Activated naive CD4-positive, alpha-beta T cell treated with anti-CD3 and anti-CD28 coated beads, Interleukin-2, amount 10 ng/mL, durations not matched to agents 7 days and 5 days (primary cell): ENCODE data around the gene CPSF7.
A peak's percentile ranks its signal among the peaks of the same experiment; 100 is the strongest.
"Not testable (repeated sequence)": the region's sequence is repeated elsewhere in the genome, so short reads cannot be mapped to it uniquely, and the experiment has no call there.

Source experiments
- CTCF ChIA-PET: fragments of 350-600 bp; sonication (Branson Sonifier 250); formaldehyde crosslinking; loops from one replicate; lab custom pipeline; 2021; ENCODE audit warnings: antibody characterized with exemption; lab: Charles Lee
- DNase-seq: peaks from one replicate; pipeline ENCODE4 v3.0.0-alpha.2; 2020
- H3K27ac Mint-ChIP-seq: one replicate; pipeline ENCODE4 v1.8.0; 2021; ENCODE audit warnings: mild to moderate bottlenecking, moderate library complexity, mixed read lengths
- H3K27me3 Mint-ChIP-seq: one replicate; pipeline ENCODE4 v1.8.0; 2021; ENCODE audit warnings: mild to moderate bottlenecking, mixed read lengths
- H3K36me3 Mint-ChIP-seq: one replicate; pipeline ENCODE4 v1.8.0; 2021; ENCODE audit warnings: mixed read lengths
- H3K4me1 Mint-ChIP-seq: one replicate; pipeline ENCODE4 v1.8.0; 2021; ENCODE audit warnings: mixed read lengths
- H3K4me3 Mint-ChIP-seq: one replicate; pipeline ENCODE4 v1.8.0; 2021; ENCODE audit warnings: mild to moderate bottlenecking, moderate library complexity, mixed read lengths
- H3K9me3 Mint-ChIP-seq: one replicate; pipeline ENCODE4 v1.8.0; 2021; ENCODE audit warnings: mixed read lengths

Gene CPSF7

GRCh38 chr11:61429691-61430582 lies at the start of gene CPSF7, which contains the start of gene SDHAF2:
Gene CPSF7, minus strand, starts transcription at chr11:61429975. Its CDS starts 740 bp downstream, at chr11:61429235.
Gene SDHAF2, plus strand, starts transcription at chr11:61430124. Its CDS starts 23 bp downstream, at chr11:61430147.
- H3K27ac Mint-ChIP-seq = peak within 1 kb of the TSS; percentile 97
- H3K27me3 Mint-ChIP-seq = no peaks in the 10 kb centered on the region

GRCh38 chr11:61477727-61478148 lies 48.0 kb upstream of the CPSF7 start:
- no peaks in the 10 kb centered on the region for H3K36me3 Mint-ChIP-seq
- peaks cover 7% of the 10 kb centered on the region for H3K4me1 Mint-ChIP-seq
- no peak overlapping the region for H3K4me3 Mint-ChIP-seq
- CTCF ChIA-PET = interaction anchor here (0.8 to 9.2 kb wide), 17 partner anchors 8 to 426 kb away, joined by 3 to 141 read pairs (median 4); no protein-coding TSS in a partner anchor
- no peak overlapping the region for H3K27ac Mint-ChIP-seq
- H3K9me3 Mint-ChIP-seq = no peaks in the 10 kb centered on the region
- peak; percentile 68 for DNase-seq
- peaks cover 3% of the 10 kb centered on the region for H3K27me3 Mint-ChIP-seq

More at GRCh38 chr11:61429691-61430582, at the start of gene CPSF7, which contains the start of gene SDHAF2:
- peaks cover 51% of the 10 kb centered on the region for H3K36me3 Mint-ChIP-seq
- DNase-seq = peak; percentile 98
- CTCF ChIA-PET = interaction anchor here (0.8 to 2.0 kb wide), 7 partner anchors 11 to 96 kb away, joined by 3 to 8 read pairs (median 5); no protein-coding TSS in a partner anchor
- H3K9me3 Mint-ChIP-seq = no peaks in the 10 kb centered on the region
- peaks cover 64% of the 10 kb centered on the region for H3K4me1 Mint-ChIP-seq
- H3K4me3 Mint-ChIP-seq = peak within 1 kb of the TSS; percentile 89

GRCh38 chr11:61477126-61477525 lies 47.4 kb upstream of the CPSF7 start:
- Mint-ChIP-seq H3K27me3 (peaks cover 3% of the 10 kb centered on the region), H3K27ac (no peak overlapping the region), H3K4me1 (peaks cover 7% of the 10 kb centered on the region), H3K9me3 (no peaks in the 10 kb centered on the region), H3K36me3 (no peaks in the 10 kb centered on the region), H3K4me3 (no peak overlapping the region)
- DNase-seq = no peak
- CTCF ChIA-PET = interaction anchor here (0.7 to 9.2 kb wide), 10 partner anchors 8 to 161 kb away, joined by 3 to 141 read pairs (median 6); no protein-coding TSS in a partner anchor

- no peak overlapping the region for H3K27ac Mint-ChIP-seq
- no peak for DNase-seq
- CTCF ChIA-PET = interaction anchor here (0.8 to 9.2 kb wide), 8 partner anchors 8 to 163 kb away, joined by 3 to 141 read pairs (median 6); no protein-coding TSS in a partner anchor
These were observed 46.6 kb upstream of the CPSF7 start for GRCh38 chr11:61476371-61476770.

GRCh38 chr11:61475433-61475832 lies 45.7 kb upstream of the CPSF7 start:
- no peaks in the 10 kb centered on the region for H3K27me3 Mint-ChIP-seq

More at GRCh38 chr11:61476371-61476770, 46.6 kb upstream of the CPSF7 start:
- no peak overlapping the region for H3K4me3 Mint-ChIP-seq
- H3K9me3 Mint-ChIP-seq = no peaks in the 10 kb centered on the region
- peaks cover 3% of the 10 kb centered on the region for H3K27me3 Mint-ChIP-seq
- peaks cover 7% of the 10 kb centered on the region for H3K4me1 Mint-ChIP-seq
- no peaks in the 10 kb centered on the region for H3K36me3 Mint-ChIP-seq

GRCh38 chr11:61474013-61474643 lies 44.4 kb upstream of the CPSF7 start:
- Mint-ChIP-seq H3K9me3 (no peaks in the 10 kb centered on the region), H3K4me1 (peaks cover 3% of the 10 kb centered on the region), H3K4me3 (no peak overlapping the region), H3K27me3 (no peaks in the 10 kb centered on the region), H3K36me3 (peaks cover 4% of the 10 kb centered on the region), H3K27ac (no peak overlapping the region)
- no peak for DNase-seq
- CTCF ChIA-PET = interaction anchor here (0.6 to 9.2 kb wide), 4 partner anchors 10 to 165 kb away, joined by 3 to 141 read pairs (median 6); no protein-coding TSS in a partner anchor

More at GRCh38 chr11:61475433-61475832, 45.7 kb upstream of the CPSF7 start:
- Mint-ChIP-seq H3K27ac (no peak overlapping the region), H3K4me1 (peaks cover 3% of the 10 kb centered on the region), H3K36me3 (peaks cover 4% of the 10 kb centered on the region), H3K9me3 (no peaks in the 10 kb centered on the region), H3K4me3 (no peak overlapping the region)
- DNase-seq = no peak
- CTCF ChIA-PET = interaction anchor here (0.8 to 9.2 kb wide), 9 partner anchors 9 to 164 kb away, joined by 3 to 141 read pairs (median 5); no protein-coding TSS in a partner anchor

GRCh38 chr11:61473370-61474012 lies 43.7 kb upstream of the CPSF7 start:
- no peaks in the 10 kb centered on the region for H3K9me3 Mint-ChIP-seq
- H3K27ac Mint-ChIP-seq = no peak overlapping the region
- peaks cover 4% of the 10 kb centered on the region for H3K36me3 Mint-ChIP-seq
- DNase-seq = no peak
- peaks cover 3% of the 10 kb centered on the region for H3K4me1 Mint-ChIP-seq
- H3K27me3 Mint-ChIP-seq = no peaks in the 10 kb centered on the region
- CTCF ChIA-PET = interaction anchor here (0.8 to 2.1 kb wide), 3 partner anchors 9 to 207 kb away, joined by 3 to 9 read pairs (median 5); no protein-coding TSS in a partner anchor
- no peak overlapping the region for H3K4me3 Mint-ChIP-seq

GRCh38 chr11:61472868-61473267 lies 43.1 kb upstream of the CPSF7 start:
- Mint-ChIP-seq H3K27me3 (no peaks in the 10 kb centered on the region), H3K4me1 (no peaks in the 10 kb centered on the region), H3K9me3 (no peaks in the 10 kb centered on the region), H3K36me3 (peaks cover 4% of the 10 kb centered on the region), H3K4me3 (no peak overlapping the region), H3K27ac (no peak overlapping the region)
- CTCF ChIA-PET = interaction anchor here (0.8 to 2.1 kb wide), 5 partner anchors 9 to 208 kb away, joined by 3 to 9 read pairs (median 5); no protein-coding TSS in a partner anchor
- DNase-seq = no peak

GRCh38 chr11:61472282-61472681 lies 42.5 kb upstream of the CPSF7 start:
- no peaks in the 10 kb centered on the region for H3K9me3 Mint-ChIP-seq
- no peak overlapping the region for H3K4me3 Mint-ChIP-seq
- H3K27ac Mint-ChIP-seq = no peak overlapping the region
- H3K27me3 Mint-ChIP-seq = no peaks in the 10 kb centered on the region
- DNase-seq = no peak
- peaks cover 4% of the 10 kb centered on the region for H3K36me3 Mint-ChIP-seq
- no peaks in the 10 kb centered on the region for H3K4me1 Mint-ChIP-seq
- CTCF ChIA-PET = interaction anchor here (1.0 to 2.1 kb wide), 5 partner anchors 10 to 155 kb away, joined by 4 to 9 read pairs (median 5); no protein-coding TSS in a partner anchor

GRCh38 chr11:61468002-61468401 lies 38.2 kb upstream of the CPSF7 start:
- H3K9me3 Mint-ChIP-seq = no peaks in the 10 kb centered on the region
- H3K4me1 Mint-ChIP-seq = no peaks in the 10 kb centered on the region
- no peak overlapping the region for H3K27ac Mint-ChIP-seq
- no peaks in the 10 kb centered on the region for H3K27me3 Mint-ChIP-seq
- CTCF ChIA-PET = interaction anchor here (1.2 to 1.6 kb wide), 3 partner anchors 9 to 49 kb away, joined by 4 to 6 read pairs (median 5); no protein-coding TSS in a partner anchor
- H3K36me3 Mint-ChIP-seq = peaks cover 8% of the 10 kb centered on the region
- H3K4me3 Mint-ChIP-seq = no peak overlapping the region
- no peak for DNase-seq

GRCh38 chr11:61467602-61468001 lies 37.8 kb upstream of the CPSF7 start:
- H3K36me3 Mint-ChIP-seq, H3K4me1 Mint-ChIP-seq, DNase-seq, H3K9me3 Mint-ChIP-seq, H3K27me3 Mint-ChIP-seq, H3K27ac Mint-ChIP-seq, H3K4me3 Mint-ChIP-seq: not testable (repeated sequence)
- CTCF ChIA-PET = interaction anchor here (1.2 to 1.6 kb wide), 3 partner anchors 10 to 50 kb away, joined by 4 to 6 read pairs (median 5); no protein-coding TSS in a partner anchor

- Mint-ChIP-seq H3K36me3 (peaks cover 6% of the 10 kb centered on the region), H3K27me3 (no peaks in the 10 kb centered on the region), H3K27ac (peak overlapping the region; percentile 58), H3K9me3 (no peaks in the 10 kb centered on the region), H3K4me3 (no peak overlapping the region), H3K4me1 (no peaks in the 10 kb centered on the region)
- CTCF ChIA-PET = no interaction called here
- DNase-seq = no peak
These were observed 31.2 kb upstream of the CPSF7 start for GRCh38 chr11:61460986-61461385.

- Mint-ChIP-seq H3K36me3 (peaks cover 6% of the 10 kb centered on the region), H3K9me3 (no peaks in the 10 kb centered on the region), H3K4me3 (no peak overlapping the region), H3K27ac (no peak overlapping the region), H3K4me1 (no peaks in the 10 kb centered on the region), H3K27me3 (no peaks in the 10 kb centered on the region)
- CTCF ChIA-PET = interaction anchor here (2.1 kb wide), 1 partner anchor 58 kb away, joined by 4 read pairs; no protein-coding TSS in a partner anchor
- no peak for DNase-seq
These were observed 30.7 kb upstream of the CPSF7 start for GRCh38 chr11:61460474-61460881.
